GM19395 (cell line): ENCODE data around the gene WDR86.

Experiments
- ATAC-seq: cut with Tn5 transposase; IDR thresholded peaks from one replicate; pipeline ENCODE4 v1.9.1; 2021; ENCODE audit warnings: mild to moderate bottlenecking, moderate library complexity; ENCODE audit not compliant: unreplicated experiment

The WDR86 gene

GRCh38 chr7:151428378-151429236, 18.8 kb upstream of the WDR86 start:
- ATAC-seq, result no peak

GRCh38 chr7:151427705-151428377, 18.0 kb upstream of the WDR86 start:
- ATAC-seq, result no peak

- ATAC-seq, result no peak
These were observed 17.3 kb upstream of the WDR86 start for GRCh38 chr7:151426904-151427704.

DNA sequence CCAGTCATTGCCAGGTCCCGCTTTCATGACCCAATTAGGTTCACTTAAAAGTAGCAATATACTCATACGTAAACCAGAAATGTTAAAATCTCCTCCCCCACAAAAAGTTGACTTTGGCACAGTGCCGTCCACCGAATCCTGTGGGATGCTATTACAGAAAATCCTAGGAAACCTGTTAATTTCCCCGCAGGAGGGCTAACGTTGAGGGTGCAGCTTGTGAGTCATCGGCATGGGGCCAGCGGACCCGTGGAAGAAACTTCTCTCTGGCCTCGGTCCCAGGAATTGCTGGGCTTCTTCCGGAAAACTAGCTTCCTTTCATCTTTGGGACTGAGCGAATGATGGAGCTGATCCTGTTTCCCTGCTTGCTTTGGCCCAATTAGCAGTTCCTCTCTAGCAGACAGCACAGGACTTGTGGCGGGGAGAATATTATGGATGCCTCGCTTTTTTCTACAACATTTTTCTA, 16.6 kb upstream of the WDR86 start:
- no peak for ATAC-seq

DNA sequence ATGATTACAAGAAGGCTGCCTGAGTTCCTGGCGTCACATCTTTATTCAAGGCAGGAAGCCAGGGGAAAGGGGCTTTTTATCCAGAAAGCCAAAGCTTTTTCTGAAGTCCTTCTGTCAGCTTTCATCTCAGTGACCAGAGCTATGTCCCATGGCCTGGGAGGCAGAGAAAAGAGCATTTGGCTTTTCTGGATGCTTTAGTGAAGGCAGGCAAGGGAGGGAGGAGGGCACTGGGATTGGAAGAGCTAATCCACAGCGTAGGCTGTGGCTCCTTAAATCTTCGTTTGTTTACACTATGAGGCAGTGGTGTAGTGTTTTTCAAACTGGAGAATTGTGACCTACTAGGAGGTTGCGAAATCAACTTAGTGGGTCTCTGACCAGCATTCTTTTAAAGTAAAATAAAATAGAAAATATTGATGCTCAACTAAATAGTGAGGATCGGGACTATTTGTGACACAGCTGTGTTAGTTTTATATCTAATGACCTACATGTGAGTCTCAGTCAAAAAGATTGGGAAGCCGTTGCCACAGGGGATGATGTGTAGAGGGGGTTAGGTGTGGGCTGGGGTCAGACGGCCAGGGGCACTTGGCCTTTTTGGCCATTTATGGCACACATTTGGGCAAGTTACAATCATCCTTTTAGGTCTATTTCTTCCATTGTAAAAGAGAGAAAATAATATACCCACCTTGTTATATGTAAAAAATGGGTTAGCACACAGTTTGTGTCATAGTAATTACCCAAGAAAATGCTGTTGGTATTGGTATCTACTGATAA, 16.0 kb upstream of the WDR86 start:
- no peak for ATAC-seq

- ATAC-seq, result no peak
These were observed 15.0 kb upstream of the WDR86 start for GRCh38 chr7:151424799-151425198.

DNA sequence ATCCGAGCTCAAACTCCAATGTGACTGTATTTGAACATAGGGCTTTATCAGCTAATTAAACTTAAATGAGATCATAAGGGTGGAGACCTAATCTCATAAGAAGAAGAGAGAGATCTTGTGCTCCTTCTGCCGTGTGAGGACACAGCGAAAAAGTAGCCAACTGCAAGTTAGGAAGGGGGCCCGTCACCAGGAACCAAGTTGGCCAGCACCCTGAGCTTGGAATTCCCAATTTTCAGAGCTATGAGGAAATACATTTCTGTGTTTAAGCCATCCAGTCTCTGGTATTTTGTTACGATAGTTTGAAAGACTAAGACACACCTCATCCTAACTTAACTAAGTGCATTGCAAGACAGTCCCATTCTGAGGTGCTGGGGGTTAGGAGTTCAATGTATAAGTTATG, 14.1 kb upstream of the WDR86 start:
- ATAC-seq, result no peak

DNA sequence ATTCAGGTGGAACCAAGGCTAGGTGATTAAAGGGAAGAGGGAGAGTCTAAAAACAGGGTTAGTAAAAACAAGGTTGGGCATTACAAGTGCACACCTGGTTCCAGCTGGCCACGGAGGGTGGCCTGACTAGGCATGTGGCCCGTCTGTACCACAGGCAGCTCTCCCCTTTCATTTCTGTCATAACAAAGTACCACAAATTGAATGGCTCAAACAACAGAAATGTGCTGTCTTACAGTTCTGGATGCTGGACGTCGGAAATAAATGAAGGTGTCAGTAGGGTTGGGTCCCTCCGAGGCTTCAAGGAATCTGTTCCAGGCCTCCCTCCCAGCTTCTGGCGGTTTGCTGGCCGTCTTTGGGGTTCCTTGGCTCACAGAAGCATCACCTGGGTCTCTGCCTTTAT, 13.4 kb upstream of the WDR86 start:
- ATAC-seq, result no peak

DNA sequence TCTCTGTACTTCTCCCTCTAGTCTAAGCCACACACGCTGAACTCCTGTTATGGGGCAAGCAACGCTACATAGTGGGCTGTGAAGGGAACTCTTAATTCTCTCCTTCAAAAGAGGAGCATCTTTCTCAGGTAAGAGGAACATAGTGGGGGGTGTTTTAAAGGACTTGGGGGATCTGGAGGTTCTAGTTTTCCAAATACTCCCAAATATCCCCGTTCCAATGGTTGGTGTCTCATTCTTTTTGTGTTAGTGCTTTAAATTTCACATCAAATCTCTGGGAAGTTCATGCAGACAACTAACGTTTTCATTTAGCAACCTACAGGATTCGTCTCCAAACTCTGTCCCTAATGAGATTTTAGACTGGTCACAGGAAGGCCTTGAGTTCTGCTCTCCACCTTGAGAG, 12.4 kb upstream of the WDR86 start:
- no peak for ATAC-seq

DNA sequence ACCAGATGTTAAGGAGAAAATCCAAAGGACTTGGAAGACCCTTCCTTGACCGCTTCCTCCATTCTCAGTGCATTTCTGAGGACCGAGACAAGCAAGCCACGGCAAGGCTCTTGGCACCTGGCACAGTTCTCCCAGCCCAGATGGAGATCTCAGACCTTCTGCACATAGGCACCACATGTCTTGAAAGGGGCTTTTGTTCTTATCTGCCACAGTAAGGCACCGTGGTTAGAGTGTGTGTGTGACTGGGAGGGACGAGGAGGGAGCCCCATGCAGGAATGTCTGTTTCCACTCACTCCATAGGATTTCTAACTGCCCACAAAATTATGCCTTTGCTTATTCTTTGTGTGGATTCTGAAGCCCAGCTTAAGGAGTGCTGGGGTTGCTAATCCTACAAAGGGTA, 10.3 kb upstream of the WDR86 start:
- ATAC-seq, result no peak

DNA sequence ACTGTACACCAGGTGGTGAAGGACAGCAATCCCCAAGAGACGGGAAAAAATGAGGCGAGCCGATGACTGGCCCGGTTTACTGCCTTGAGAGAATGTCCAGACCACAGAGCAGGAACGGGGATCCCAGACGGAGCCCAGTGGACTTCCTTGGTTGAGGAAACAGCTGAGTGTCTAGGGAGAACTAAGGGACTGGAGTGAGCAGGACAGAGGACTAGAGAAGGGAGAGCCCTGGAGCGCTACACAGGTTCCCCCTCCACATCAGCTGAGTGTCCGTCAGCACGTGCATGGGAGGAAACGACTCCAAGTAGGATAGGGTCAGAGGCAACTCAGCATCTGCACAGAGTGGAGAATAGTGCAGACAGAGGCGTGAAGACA, 7.1 kb upstream of the WDR86 start:
- ATAC-seq, result no peak

DNA sequence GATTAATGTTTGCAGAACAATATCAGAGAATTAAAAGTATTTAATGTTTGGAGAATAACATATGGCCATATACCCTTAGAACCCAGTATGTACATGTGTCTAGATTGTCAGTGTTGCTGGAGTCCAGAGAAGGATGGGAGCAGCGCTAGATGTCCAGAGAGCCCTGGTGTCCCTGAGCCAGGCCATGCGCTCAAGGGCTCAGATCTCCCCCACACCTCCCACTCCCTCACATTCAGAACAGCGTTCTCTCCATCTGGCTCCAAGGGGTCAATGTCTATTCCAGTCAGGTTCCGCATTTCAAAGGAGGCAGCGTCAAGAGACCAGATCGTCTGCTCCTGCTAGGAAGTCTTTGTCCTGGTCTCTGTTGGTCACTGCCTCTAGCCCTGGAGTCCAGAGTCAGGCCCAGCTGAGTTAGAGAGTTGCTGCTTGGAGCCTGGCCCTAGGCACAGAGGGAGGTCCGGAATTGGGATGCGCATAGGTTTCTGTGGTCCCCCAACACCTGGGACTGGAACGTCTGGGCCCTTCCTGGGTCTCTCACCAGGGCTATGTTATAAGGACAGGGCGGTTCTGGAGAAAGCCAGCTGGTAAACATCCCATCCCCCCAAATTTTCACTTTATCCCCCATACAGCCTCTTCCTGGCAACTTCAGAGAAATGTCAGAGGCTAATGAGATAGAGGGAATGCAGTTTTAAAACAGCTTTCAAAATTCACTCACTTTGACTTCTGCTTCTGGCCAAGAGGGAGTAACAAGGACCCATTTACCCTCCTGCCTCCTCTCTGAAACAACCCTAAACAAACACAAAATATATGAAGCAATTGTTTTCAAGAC, 6.5 kb upstream of the WDR86 start:
- no peak for ATAC-seq

GRCh38 chr7:151415375-151416105, 5.7 kb upstream of the WDR86 start:
- ATAC-seq, result no peak

DNA sequence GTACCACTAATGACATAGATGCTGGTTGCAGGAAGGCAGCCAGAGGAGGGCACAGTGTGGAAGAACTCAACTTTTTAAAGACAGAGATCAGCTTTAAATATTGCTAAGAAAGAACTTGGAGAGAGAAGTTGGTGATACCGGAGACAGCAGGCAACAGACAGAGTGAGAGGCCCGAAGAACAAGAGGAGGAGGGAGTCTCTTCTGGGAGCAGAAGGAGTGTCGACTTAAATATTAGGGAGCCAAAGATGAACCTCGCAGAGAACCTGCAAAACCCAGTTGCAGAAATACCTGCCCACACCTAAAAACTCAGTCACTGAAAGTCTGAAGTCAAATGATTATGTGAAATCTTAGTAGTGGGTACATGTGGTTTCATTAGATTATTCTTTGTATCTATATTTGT, 3.4 kb upstream of the WDR86 start:
- no peak for ATAC-seq

GRCh38 chr7:151412318-151412717, 2.5 kb upstream of the WDR86 start:
- no peak for ATAC-seq

DNA sequence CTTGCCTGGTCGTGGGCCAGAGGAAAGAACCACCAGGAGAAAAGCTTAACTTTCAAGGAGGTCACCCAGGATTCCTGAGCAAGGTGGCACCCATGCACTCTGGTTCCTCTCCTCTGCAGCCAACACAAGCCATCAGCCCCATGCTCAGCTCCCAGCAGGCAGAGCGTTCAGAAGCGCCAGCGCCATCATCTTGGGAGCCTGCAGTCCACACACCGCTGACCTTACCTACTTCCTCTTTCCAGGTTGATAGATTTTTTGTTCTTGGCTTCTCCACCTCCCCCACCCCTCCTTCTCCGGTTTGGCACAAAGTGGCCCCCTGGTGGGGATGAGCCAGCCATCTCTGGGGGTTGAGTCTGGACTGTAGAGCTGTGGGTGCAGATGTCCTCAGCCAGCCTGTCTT, 1.7 kb upstream of the WDR86 start:
- ATAC-seq, result no peak

DNA sequence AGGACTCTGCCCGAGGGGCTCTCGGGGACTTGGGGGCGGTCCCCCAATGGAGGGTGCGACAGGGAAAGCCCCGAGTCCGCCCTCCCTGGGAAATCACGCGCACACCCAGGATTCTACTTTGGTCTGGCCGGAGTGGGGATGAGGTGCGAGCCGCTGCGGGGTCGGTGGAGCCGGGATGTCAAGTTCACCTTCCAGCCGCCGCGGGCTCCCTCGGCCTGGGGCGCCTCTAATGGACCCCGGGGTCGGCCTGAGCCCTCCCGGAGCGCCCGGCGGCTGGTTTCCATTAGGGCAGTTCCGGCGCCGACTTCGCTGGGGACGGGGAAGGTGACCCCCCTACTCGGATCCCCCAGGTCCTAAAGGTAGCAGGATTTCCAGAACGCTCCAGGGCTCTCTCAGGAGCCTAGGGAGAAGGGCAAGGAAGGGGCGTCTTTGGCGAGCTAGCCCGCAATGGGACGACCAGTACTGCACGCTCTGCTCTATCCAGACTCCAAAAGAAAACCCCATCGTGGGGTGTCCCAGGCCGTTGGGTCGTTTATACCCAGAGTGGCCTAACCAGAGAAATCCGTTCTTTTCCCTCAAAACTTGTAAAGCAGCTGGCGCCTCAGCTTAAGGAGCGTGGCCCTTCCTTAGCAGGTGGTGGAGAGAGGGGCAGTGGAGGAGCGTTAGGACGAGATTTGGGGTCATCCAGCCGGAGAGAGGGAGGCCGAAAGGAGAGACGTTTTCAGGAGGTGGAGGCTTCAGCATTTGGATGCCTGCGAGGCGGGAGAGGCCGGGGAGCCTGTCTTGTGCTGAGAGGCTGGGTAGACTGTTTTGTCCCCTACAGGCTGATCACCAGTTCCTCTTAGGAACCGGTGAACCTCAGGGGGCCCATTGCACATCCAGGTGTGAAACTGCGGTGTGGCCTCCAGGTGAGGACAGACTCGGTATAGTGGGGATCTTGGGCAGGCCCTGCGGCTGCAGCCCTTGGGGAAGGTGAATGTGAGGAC, 860 bp upstream of the WDR86 start:
- ATAC-seq, result no peak
